NCI-H82 treated with DMSO at 0.1 percent for 48 hours (cell line): ENCODE measurements around the gene ATXN3.

Source experiments
- DNase-seq: peaks from one replicate; lab custom pipeline; 2025; ENCODE audit not compliant: unreplicated experiment; lab: John Stamatoyannopoulos, UW

ATXN3 gene

DNA sequence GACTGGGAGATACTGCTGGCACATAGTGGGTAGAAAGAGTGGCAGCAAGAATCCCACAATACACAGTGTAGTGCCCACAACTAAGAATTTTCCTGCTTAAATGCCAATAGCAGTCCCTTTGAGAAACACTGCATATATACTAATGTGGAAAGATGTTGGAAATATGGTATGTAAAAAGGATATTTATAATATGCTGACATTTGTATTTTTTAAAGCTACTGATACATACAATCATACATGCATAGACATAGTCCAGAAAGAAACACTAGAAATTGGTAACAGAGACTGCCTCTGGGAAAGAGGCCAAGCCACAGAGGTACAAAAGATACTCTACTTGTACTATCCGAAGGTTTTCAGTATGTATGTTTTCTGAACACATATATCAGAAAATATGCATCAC, 96.8 kb downstream of the ATXN3 start:
- DNase-seq: no peak
